C4-2B (cell line): ENCODE results near the gene NDC1.

Source experiments
- CTCF ChIP-seq: fragments of 450-650 bp; conservative IDR thresholded peaks from 2 replicates; pipeline ENCODE4 v1.5.1; 2017; ENCODE audit warnings: mild to moderate bottlenecking
- ZFX ChIP-seq: fragments of 450-650 bp; IDR thresholded peaks from 2 replicates; pipeline ENCODE4 v1.6.1; 2017

GRCh38 chr1:53825306-53825705, 12.8 kb downstream of the NDC1 start:
- TF ChIP-seq CTCF = no peak
- no peak for TF ChIP-seq ZFX
